Thoracic aorta (tissue), 2 donors: ENCODE measurements around the gene EIF6. TPM values are rescaled to one million over a fixed set of nuclear protein-coding genes. Genes with fewer than 3 reads are reported as not detected.

ENCODE experiments used
- ATAC-seq: fragments of 150-250 bp; one replicate; pipeline ENCODE4 v1.8.0; 2017; ENCODE audit warnings: low read depth; ENCODE audit not compliant: insufficient number of reproducible peaks, low FRiP score
- DNase-seq: peaks from one replicate; pipeline ENCODE4 v3.0.0-alpha.2; 2020; ENCODE audit warnings: low spot score
- H3K27ac ChIP-seq, 2 donors: fragments of 200-600 bp; sonication (generic); 1 replicate in 1 of 2; 2 replicates in 1 of 2; pipeline ENCODE4 v1.5.1; 2016; ENCODE audit warnings: mild to moderate bottlenecking in 2 of 2, moderate library complexity in 2 of 2
- H3K27me3 ChIP-seq: fragments of 200-600 bp; sonication (generic); replicated peaks from 2 replicates; pipeline ENCODE4 v1.6.0; 2016; ENCODE audit warnings: mild to moderate bottlenecking; ENCODE audit not compliant: insufficient read depth
- H3K36me3 ChIP-seq: fragments of 200-600 bp; sonication (generic); one replicate; pipeline ENCODE4 v1.5.1; 2016
- H3K4me1 ChIP-seq, 2 donors: fragments of 200-600 bp; sonication (generic); 1 replicate in 1 of 2; 2 replicates in 1 of 2; pipeline versions ENCODE4 v1.5.1 to v1.6.0; 2016; ENCODE audit warnings: low read depth in 2 of 2, mild to moderate bottlenecking in 1 of 2; ENCODE audit not compliant: control insufficient read depth in 1 of 2
- H3K4me3 ChIP-seq: fragments of 200-600 bp; sonication (generic); 2 replicates; pipeline ENCODE4 v1.5.1; 2016; ENCODE audit warnings: mild to moderate bottlenecking
- H3K9me3 ChIP-seq: fragments of 200-600 bp; sonication (generic); 2 replicates; pipeline ENCODE4 v1.5.1; 2016
- CTCF ChIP-seq: fragments of 200-600 bp; sonication (generic); IDR thresholded peaks from one replicate; pipeline ENCODE4 v1.5.1; 2019; ENCODE audit warnings: antibody characterized with exemption
- total RNA-seq, 2 donors: library from RNA; depleted of rRNA; stranded (reverse); fragments of >200 nt; gene quantifications; one replicate each; pipeline versions ENCODE4 v1.1.0 to v1.2.3, GENCODE V29; 2016

EIF6 gene
- total RNA-seq, 2 donors from 2014 or later: 46.2 to 76.6 TPM

DNA sequence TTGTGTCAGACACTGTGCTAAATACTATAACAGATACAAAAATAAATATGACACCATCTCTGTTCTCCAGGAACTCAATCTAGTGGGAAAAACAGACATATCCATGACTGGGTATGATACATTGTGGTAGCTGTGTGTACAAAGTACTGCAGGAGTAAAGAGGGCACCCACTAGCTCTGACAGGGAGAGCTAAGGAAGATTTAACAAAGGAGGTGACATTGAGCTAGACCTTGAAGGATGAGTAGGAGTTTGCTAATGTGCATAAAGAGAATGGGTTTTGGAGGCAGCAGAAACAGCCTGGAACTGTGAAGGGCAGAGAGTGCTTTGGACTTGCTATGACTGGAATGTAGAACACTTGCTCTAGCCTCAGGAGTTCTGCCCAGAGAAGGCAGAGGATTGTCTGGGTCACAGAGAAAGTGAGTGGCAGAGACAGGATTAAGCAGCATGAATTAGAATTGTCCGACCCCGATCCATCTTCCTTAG, 43.7 kb downstream of the EIF6 start:
- Histone ChIP-seq H3K27ac (no peak overlapping the region), H3K4me3 (no peak overlapping the region), H3K9me3 (no peaks in the 10 kb centered on the region), H3K4me1 (no peaks in the 10 kb centered on the region), H3K27me3 (no peaks in the 10 kb centered on the region), H3K36me3 (no peaks in the 10 kb centered on the region)
- ATAC-seq (no peak), DNase-seq (no peak)
- no peak for TF ChIP-seq CTCF

DNA sequence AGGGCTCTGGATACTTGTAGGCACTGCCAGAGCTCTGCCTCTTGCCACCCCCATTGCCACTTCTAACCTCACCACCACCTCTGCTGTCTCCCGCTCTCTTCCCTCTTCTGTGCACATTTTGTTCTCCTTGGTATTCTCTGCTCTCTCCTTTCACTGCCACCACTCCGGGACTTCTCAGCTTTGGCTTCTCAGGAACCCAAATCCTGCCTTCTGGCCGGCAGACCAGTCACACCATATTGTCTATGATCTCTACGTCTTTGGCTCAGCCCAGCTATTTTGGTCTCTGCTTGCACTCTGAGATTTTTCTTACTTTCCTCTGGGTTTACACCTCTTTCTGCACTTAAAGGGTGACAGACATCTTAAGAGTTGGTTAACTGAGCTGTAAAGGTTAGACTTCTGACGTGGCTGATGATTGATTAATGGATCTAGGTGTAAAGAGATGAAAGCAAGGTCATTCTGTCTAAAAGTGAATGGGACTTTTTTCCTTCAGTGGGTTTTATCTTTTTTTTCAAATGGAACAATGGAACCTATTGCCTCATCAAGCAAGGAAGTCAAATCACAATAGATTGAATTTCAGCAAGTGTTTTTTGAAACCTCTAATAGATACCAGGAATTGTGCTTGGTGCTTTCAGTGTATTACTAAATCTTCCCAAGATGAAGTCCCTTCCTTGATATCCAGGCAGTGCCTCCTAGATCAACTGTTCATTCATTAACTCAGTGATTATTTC, 44.3 kb downstream of the EIF6 start:
- Histone ChIP-seq H3K4me3 (no peak overlapping the region), H3K27me3 (no peaks in the 10 kb centered on the region), H3K9me3 (no peaks in the 10 kb centered on the region), H3K4me1 (no peaks in the 10 kb centered on the region), H3K36me3 (no peaks in the 10 kb centered on the region), H3K27ac (no peak overlapping the region)
- DNase-seq: no peak
- no peak for TF ChIP-seq CTCF
- no peak for ATAC-seq

- H3K27ac ChIP-seq: no peak overlapping the region
- DNase-seq: no peak
- no peaks in the 10 kb centered on the region for H3K36me3 ChIP-seq
- ATAC-seq: no peak
- no peaks in the 10 kb centered on the region for H3K4me1 ChIP-seq
- no peak overlapping the region for H3K4me3 ChIP-seq
- H3K27me3 ChIP-seq: no peaks in the 10 kb centered on the region
- H3K9me3 ChIP-seq: no peaks in the 10 kb centered on the region
- no peak for TF ChIP-seq CTCF
Observed at GRCh38 chr20:35238735-35239134, 45.8 kb downstream of the EIF6 start.

GRCh38 chr20:35238170-35238569, 46.4 kb downstream of the EIF6 start:
- Histone ChIP-seq H3K36me3 (no peaks in the 10 kb centered on the region), H3K4me1 (no peaks in the 10 kb centered on the region), H3K27ac (no peak overlapping the region), H3K4me3 (no peak overlapping the region), H3K9me3 (no peaks in the 10 kb centered on the region), H3K27me3 (no peaks in the 10 kb centered on the region)
- TF ChIP-seq CTCF: no peak
- DNase-seq (no peak), ATAC-seq (no peak)

GRCh38 chr20:35237486-35237885, 47.1 kb downstream of the EIF6 start:
- DNase-seq: no peak
- no peak for TF ChIP-seq CTCF
- Histone ChIP-seq H3K4me1 (no peaks in the 10 kb centered on the region), H3K9me3 (no peaks in the 10 kb centered on the region), H3K27me3 (no peaks in the 10 kb centered on the region), H3K36me3 (no peaks in the 10 kb centered on the region), H3K4me3 (no peak overlapping the region), H3K27ac (no peak overlapping the region)
- no peak for ATAC-seq
